ENCODE measurements around the gene TMEM138.

DNA sequence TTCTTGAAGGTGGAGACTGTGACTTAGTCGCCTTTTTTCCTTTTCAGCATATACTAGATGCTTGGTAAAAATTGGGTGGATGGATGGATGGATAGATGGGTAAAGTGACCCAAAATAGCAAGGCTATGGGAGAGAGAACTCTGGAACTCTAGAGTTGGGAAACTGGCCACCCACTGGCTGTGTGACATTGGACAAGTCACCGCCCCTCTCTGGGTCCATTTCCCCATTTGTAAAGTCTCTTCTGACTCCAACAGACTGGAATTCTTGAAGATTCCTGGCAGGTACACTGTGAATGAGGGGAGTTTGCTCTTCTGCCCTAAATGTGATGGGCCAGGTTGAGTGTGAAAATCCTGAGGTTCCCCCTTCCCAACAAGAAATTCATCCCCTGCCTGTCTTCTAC is 21.2 kb upstream of the TMEM138 start:
- TF ChIP-seq, protein P1, sequence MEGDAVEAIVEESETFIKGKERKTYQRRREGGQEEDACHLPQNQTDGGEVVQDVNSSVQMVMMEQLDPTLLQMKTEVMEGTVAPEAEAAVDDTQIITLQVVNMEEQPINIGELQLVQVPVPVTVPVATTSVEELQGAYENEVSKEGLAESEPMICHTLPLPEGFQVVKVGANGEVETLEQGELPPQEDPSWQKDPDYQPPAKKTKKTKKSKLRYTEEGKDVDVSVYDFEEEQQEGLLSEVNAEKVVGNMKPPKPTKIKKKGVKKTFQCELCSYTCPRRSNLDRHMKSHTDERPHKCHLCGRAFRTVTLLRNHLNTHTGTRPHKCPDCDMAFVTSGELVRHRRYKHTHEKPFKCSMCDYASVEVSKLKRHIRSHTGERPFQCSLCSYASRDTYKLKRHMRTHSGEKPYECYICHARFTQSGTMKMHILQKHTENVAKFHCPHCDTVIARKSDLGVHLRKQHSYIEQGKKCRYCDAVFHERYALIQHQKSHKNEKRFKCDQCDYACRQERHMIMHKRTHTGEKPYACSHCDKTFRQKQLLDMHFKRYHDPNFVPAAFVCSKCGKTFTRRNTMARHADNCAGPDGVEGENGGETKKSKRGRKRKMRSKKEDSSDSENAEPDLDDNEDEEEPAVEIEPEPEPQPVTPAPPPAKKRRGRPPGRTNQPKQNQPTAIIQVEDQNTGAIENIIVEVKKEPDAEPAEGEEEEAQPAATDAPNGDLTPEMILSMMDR (conservative IDR thresholded peaks at IDR 0.05; ENCODE audit: low read depth, low read length), result no peak
- TF ChIP-seq MAZ (IDR thresholded peaks at IDR 0.05; ENCODE audit: borderline replicate concordance, low read depth, low read length) (no peak), SMC3 (IDR thresholded peaks at IDR 0.05; ENCODE audit: low read depth, low read length) (no peak), POLR2A (IDR thresholded peaks at IDR 0.05; ENCODE audit: low read depth, low read length) (no peak)
- TF ChIP-seq, protein P2, sequence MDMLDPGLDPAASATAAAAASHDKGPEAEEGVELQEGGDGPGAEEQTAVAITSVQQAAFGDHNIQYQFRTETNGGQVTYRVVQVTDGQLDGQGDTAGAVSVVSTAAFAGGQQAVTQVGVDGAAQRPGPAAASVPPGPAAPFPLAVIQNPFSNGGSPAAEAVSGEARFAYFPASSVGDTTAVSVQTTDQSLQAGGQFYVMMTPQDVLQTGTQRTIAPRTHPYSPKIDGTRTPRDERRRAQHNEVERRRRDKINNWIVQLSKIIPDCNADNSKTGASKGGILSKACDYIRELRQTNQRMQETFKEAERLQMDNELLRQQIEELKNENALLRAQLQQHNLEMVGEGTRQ (IDR thresholded peaks at IDR 0.05; ENCODE audit: low read depth, low read length), result no peak

Measured in IMR-90 (cell line).